HEK293 (cell line): ENCODE measurements around the gene IGIP.

Experiments used
- CTCF ChIA-PET: fragments of 350-600 bp; formaldehyde crosslinking; extraction: SDS; loops from one replicate; lab custom pipeline; 2021; ENCODE audit warnings: antibody characterized with exemption; lab: Yijun Ruan, JAX
- POLR2A ChIA-PET: fragments of 300-600 bp; formaldehyde crosslinking; extraction: SDS; loops from one replicate; lab custom pipeline; 2020; ENCODE audit warnings: antibody characterized with exemption, inconsistent platforms; lab: Yijun Ruan, JAX
- H3K27ac ChIP-seq: fragments of 200-500 bp; sonication (Bioruptor generic); 2 replicates; pipeline ENCODE4 v1.5.1; 2014; ENCODE audit warnings: low read depth, low read length, control low read depth, inconsistent platforms; ENCODE audit errors: extremely low read depth
- H3K36me3 ChIP-seq, 2 experiments: fragments of 200-500 bp in 1 of 2; sonication (Bioruptor generic) in 1 of 2; 1 replicate in 1 of 2; 2 replicates in 1 of 2; pipeline ENCODE4 v1.5.1; 2014 to 2017; ENCODE audit warnings: inconsistent platforms in 2 of 2, low read length in 2 of 2; ENCODE audit not compliant: control insufficient read depth in 2 of 2, insufficient read depth in 1 of 2
- H3K4me1 ChIP-seq: fragments of 200-500 bp; sonication (Bioruptor generic); 2 replicates; pipeline ENCODE4 v1.5.1; 2014; ENCODE audit warnings: mild to moderate bottlenecking, low read length, inconsistent platforms; ENCODE audit not compliant: control insufficient read depth, insufficient read depth
- H3K4me3 ChIP-seq: 2 replicates; pipeline ENCODE4 v1.5.1; 2011; ENCODE audit warnings: low read depth, mild to moderate bottlenecking, control low read depth, low read length, moderate library complexity
- H3K9me3 ChIP-seq: fragments of 200-500 bp; sonication (Bioruptor generic); 2 replicates; pipeline ENCODE4 v1.5.1; 2014; ENCODE audit warnings: low read depth, low read length, inconsistent platforms; ENCODE audit not compliant: control insufficient read depth, insufficient read depth
- IKZF3 ChIP-seq: fragments of 450-650 bp; IDR thresholded peaks from 2 replicates; pipeline ENCODE4 v1.5.0; 2018; ENCODE audit warnings: missing biosample characterization, mild to moderate bottlenecking, missing genetic modification characterization, moderate library complexity
- KLF8 ChIP-seq: fragments of 450-650 bp; formaldehyde crosslinking; IDR thresholded peaks from 2 replicates; pipeline ENCODE4 v1.5.1; 2016; ENCODE audit warnings: missing biosample characterization, missing genetic modification characterization
- PATZ1 ChIP-seq: fragments of 450-650 bp; formaldehyde crosslinking; IDR thresholded peaks from 2 replicates; pipeline ENCODE4 v1.5.1; 2016; ENCODE audit warnings: missing biosample characterization, missing genetic modification characterization
- ZBTB20 ChIP-seq: fragments of 450-650 bp; formaldehyde crosslinking; IDR thresholded peaks from 2 replicates; pipeline ENCODE4 v1.5.1; 2016; ENCODE audit warnings: missing biosample characterization, missing genetic modification characterization
- ZFHX2 ChIP-seq: fragments of 450-650 bp; formaldehyde crosslinking; conservative IDR thresholded peaks from 2 replicates; pipeline ENCODE4 v1.5.1; 2016; ENCODE audit warnings: missing biosample characterization, missing genetic modification characterization
- ZNF26 ChIP-seq: fragments of 450-650 bp; formaldehyde crosslinking; IDR thresholded peaks from 2 replicates; pipeline ENCODE4 v1.5.1; 2016; ENCODE audit warnings: missing biosample characterization, missing genetic modification characterization
- ZNF521 ChIP-seq: fragments of 450-650 bp; formaldehyde crosslinking; IDR thresholded peaks from 2 replicates; pipeline ENCODE4 v1.5.1; 2017; ENCODE audit warnings: missing biosample characterization, mild to moderate bottlenecking, missing genetic modification characterization
- ZNF629 ChIP-seq: fragments of 450-650 bp; formaldehyde crosslinking; IDR thresholded peaks from 2 replicates; pipeline ENCODE4 v1.5.1; 2017; ENCODE audit warnings: missing biosample characterization, missing genetic modification characterization
- ZNF76 ChIP-seq: fragments of 450-650 bp; formaldehyde crosslinking; IDR thresholded peaks from 2 replicates; pipeline ENCODE4; 2016; ENCODE audit warnings: low read depth, missing biosample characterization, missing genetic modification characterization, borderline replicate concordance
- TF ChIP-seq, protein P1 (sequence below): fragments of 450-650 bp; formaldehyde crosslinking; IDR thresholded peaks from 2 replicates; pipeline ENCODE4 v1.5.1; 2016; ENCODE audit warnings: missing biosample characterization, missing genetic modification characterization
- TF ChIP-seq, protein P2 (sequence below): fragments of 450-650 bp; formaldehyde crosslinking; IDR thresholded peaks from 2 replicates; pipeline ENCODE4 v1.5.1; 2016; ENCODE audit warnings: missing biosample characterization, missing genetic modification characterization

The IGIP gene

DNA sequence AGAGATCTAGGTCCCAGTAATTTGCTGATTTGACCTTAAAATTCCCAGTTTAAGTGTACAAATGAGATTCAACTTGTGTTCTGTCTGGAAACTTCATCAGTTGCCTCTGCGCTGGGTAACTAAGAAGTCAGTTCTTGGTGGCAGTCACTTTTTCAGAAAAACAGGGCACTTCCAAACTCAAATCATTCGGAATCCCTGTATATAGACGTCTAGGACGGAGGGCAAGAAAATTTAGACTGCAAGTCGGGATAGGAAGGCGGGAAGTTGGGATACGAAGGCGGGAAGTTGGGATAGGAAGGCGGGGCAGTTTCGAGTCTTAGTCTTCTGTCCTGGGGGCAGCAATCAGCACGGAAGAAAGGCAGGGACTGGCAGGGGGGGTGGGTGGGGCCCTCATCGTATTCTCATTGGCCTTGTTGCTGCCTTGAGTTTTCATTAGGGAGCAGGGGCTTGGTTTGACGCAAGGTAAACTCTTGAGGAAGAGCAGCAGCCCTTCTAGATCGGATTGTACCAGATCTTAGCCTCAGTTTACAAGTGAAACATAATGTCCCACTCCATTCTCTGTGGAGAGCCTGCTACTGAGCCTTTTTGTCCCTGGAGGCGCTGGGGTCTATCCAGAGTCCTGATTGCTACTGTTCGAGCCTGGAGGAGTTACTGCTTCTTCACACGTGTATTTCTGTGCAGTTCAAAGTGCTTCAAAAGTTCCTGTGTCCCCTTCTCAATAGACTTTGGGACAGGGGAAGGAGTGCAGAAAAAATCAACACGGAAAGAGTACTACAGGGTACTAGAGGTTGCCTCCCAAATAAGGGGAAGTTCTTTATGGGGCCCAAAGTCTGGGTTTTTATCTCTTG, 14.5 kb upstream of the IGIP start (continued):
- TF ChIP-seq ZNF26: no peak
- TF ChIP-seq, protein P1, sequence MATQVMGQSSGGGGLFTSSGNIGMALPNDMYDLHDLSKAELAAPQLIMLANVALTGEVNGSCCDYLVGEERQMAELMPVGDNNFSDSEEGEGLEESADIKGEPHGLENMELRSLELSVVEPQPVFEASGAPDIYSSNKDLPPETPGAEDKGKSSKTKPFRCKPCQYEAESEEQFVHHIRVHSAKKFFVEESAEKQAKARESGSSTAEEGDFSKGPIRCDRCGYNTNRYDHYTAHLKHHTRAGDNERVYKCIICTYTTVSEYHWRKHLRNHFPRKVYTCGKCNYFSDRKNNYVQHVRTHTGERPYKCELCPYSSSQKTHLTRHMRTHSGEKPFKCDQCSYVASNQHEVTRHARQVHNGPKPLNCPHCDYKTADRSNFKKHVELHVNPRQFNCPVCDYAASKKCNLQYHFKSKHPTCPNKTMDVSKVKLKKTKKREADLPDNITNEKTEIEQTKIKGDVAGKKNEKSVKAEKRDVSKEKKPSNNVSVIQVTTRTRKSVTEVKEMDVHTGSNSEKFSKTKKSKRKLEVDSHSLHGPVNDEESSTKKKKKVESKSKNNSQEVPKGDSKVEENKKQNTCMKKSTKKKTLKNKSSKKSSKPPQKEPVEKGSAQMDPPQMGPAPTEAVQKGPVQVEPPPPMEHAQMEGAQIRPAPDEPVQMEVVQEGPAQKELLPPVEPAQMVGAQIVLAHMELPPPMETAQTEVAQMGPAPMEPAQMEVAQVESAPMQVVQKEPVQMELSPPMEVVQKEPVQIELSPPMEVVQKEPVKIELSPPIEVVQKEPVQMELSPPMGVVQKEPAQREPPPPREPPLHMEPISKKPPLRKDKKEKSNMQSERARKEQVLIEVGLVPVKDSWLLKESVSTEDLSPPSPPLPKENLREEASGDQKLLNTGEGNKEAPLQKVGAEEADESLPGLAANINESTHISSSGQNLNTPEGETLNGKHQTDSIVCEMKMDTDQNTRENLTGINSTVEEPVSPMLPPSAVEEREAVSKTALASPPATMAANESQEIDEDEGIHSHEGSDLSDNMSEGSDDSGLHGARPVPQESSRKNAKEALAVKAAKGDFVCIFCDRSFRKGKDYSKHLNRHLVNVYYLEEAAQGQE: peak; percentile 84

GRCh38 chr5:140111859-140112551, 13.7 kb upstream of the IGIP start:
- no peak overlapping the region for H3K4me3 ChIP-seq

GRCh38 chr5:140112685-140113179, 13.0 kb upstream of the IGIP start:
- Histone ChIP-seq H3K4me1 (peaks cover 29% of the 10 kb centered on the region), H3K36me3 (peaks cover 0 to 5% of the 10 kb centered on the region in 2 experiments; a peak in 2 of 3 replicates), H3K27ac (no peak overlapping the region; the same call in 1 of the 2 replicates), H3K9me3 (no peaks in the 10 kb centered on the region), H3K4me3 (peak overlapping the region; percentile 72)
- TF ChIP-seq, protein P2, sequence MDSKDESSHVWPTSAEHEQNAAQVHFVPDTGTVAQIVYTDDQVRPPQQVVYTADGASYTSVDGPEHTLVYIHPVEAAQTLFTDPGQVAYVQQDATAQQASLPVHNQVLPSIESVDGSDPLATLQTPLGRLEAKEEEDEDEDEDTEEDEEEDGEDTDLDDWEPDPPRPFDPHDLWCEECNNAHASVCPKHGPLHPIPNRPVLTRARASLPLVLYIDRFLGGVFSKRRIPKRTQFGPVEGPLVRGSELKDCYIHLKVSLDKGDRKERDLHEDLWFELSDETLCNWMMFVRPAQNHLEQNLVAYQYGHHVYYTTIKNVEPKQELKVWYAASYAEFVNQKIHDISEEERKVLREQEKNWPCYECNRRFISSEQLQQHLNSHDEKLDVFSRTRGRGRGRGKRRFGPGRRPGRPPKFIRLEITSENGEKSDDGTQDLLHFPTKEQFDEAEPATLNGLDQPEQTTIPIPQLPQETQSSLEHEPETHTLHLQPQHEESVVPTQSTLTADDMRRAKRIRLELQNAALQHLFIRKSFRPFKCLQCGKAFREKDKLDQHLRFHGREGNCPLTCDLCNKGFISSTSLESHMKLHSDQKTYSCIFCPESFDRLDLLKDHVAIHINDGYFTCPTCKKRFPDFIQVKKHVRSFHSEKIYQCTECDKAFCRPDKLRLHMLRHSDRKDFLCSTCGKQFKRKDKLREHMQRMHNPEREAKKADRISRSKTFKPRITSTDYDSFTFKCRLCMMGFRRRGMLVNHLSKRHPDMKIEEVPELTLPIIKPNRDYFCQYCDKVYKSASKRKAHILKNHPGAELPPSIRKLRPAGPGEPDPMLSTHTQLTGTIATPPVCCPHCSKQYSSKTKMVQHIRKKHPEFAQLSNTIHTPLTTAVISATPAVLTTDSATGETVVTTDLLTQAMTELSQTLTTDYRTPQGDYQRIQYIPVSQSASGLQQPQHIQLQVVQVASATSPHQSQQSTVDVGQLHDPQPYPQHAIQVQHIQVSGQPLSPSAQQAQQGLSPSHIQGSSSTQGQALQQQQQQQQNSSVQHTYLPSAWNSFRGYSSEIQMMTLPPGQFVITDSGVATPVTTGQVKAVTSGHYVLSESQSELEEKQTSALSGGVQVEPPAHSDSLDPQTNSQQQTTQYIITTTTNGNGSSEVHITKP (tag by site-specific recombination): peak; percentile 99
- TF ChIP-seq KLF8 (tag by site-specific recombination): 0 out of 2 replicates have a peak, but pooled peaks have one; percentile 44
- peak; percentile 56; the same call in 1 of the 2 replicates for TF ChIP-seq IKZF3 (tag by site-specific recombination)
- no peak for TF ChIP-seq ZNF629
- ChIA-PET POLR2A (interaction anchor here (0.7 to 1.3 kb wide), 4 partner anchors 9 to 1857 kb away, joined by 3 to 19 read pairs (median 3); partner anchors contain the start of gene CYSTM1), CTCF (interaction anchor here (0.6 to 8.1 kb wide), 8 partner anchors 11 to 57 kb away, joined by 3 to 68 read pairs (median 5); no protein-coding TSS in a partner anchor)

More at GRCh38 chr5:140111859-140112551, 13.7 kb upstream of the IGIP start:
- Histone ChIP-seq H3K4me1 (peaks cover 23% of the 10 kb centered on the region), H3K36me3 (peaks cover 0 to 5% of the 10 kb centered on the region in 2 experiments; a peak in 2 of 3 replicates), H3K27ac (peak overlapping the region; percentile 13; the same call in 1 of the 2 replicates), H3K9me3 (no peaks in the 10 kb centered on the region)
- ChIA-PET CTCF (interaction anchor here (0.6 to 8.1 kb wide), 7 partner anchors 12 to 58 kb away, joined by 3 to 68 read pairs (median 6); no protein-coding TSS in a partner anchor), POLR2A (interaction anchor here (0.7 to 1.3 kb wide), 4 partner anchors 9 to 1857 kb away, joined by 3 to 19 read pairs (median 3); partner anchors contain the start of gene CYSTM1)
- TF ChIP-seq ZNF76 (no peak), ZBTB20 (tag by site-specific recombination) (peak; percentile 54), PATZ1 (tag by site-specific recombination) (no peak), ZFHX2 (tag by site-specific recombination) (no peak), ZNF521 (tag by site-specific recombination) (no peak)
